Stimulated activated CD8-positive, alpha-beta memory T cell treated with anti-CD3 and anti-CD28 coated beads, Interleukin-12 subunit alpha, Interleukin-12 subunit beta, amount 100 ng/mL, for 24 hours (primary cell): ENCODE data around the gene ARFGEF2.
"Not testable (repeated sequence)": the region's sequence is repeated elsewhere in the genome, so short reads cannot be mapped to it uniquely, and the experiment has no call there.

Experiments used
- DNase-seq: peaks from one replicate; pipeline ENCODE4 v3.0.0-alpha.2; 2020; ENCODE audit errors: extremely low read depth

Gene ARFGEF2

DNA sequence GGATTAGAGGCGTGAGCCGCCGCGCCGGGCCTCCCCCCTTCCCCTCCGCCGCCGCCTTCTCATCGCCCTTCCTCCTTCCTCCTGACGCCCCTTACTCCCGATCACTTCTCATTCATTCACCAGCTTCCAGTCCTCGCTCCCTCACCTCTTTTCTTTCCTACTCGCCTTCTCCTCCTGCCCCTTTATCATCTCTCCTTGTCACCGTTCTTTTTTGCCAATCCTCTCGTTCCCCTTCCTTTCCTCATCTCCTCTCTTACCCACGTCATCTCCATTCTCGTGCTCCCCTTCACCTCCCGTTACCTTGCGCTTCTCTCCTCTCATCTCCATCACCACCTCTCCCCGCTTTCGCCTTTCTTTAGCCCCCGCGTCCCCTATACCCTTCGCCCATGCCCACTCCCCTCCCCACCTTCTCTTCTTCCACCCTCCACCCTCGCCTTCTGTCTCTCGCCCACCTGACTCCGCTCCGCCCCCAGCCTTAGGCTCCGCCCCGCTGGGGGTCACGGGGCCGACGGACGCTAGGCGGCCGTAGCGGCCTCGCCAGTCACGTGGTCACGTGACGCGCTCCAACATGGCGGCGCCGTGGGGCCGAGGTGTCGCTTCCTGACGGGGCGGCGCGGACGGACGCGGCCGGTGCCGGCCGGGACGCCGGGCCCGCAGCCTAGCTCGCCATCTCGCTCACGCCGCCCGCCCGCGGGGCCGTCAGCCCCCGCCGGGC is at the start of gene ARFGEF2:
ARFGEF2 (plus strand) TSS at position 544 of the 715 bp plus-strand sequence. CDS start 179 bp downstream, outside the sequence.
- DNase-seq = peak; percentile 78

DNA sequence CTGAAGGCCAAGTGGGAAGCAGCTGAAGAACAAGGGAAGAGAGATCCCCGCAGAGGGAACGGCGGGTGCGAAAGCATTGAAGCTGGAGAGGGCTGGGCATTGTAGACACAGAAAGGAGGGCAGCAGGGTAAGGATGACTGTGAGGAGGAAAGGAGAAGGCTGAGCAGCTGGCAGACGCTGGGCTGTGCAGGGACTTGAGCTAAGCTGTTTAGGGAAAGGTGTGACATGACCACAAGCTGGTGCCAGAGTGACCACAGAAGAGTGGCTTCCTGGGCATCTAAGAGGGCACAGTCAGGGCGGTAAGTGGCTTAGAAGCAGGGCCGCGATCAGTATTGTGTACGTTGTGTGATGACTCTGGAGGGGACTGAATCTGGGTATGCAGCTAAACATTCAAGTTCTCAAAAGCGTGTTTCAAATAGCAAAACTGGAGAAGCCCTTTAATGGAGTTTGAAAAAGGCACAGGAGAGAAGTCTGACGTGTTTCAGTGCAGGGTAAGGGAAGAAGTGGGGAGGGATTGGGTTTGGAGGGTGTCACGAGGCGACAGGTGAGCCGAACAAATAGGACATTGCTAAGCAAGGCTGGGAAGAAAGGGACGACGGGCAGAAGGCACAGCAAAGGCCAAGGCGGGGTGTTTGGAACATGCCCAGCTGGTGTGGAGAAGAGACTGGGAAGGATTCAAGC is 46.1 kb upstream of the ARFGEF2 start:
- DNase-seq = no peak

DNA sequence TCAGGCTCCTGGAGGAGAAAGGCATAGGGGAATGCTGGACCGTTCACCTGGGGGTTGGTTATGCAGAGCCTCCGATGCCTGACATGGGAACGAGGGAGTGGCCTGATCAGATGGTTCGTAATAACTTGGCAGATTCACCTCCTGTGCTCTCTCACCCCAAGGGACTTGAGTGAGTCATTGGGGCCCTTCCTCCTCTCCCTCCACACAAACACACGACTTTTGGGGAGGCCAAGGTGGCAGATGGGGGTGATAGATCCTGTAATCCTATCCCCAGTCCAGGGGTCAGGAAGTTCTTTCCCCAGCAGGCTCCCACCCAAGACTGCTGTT is 45.6 kb upstream of the ARFGEF2 start:
- no peak for DNase-seq

DNA sequence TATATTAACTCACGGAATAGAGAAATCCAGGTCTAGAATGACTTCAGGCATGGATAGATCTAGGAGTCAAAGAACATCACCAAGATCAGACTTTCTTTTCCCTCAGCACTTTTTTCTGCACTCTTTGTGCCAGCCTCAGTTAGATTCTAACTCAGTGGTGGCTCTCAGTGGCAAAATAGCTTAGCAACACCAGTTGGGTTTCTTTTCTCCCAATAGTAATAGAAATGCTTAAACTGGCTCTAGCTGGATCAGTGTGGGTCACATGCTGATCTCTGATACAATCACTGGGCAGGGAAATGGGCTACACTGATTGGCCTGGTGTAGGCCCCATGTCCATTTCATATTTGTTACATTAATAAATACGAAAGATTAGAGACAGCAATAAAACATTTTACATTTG is 44.2 kb upstream of the ARFGEF2 start:
- DNase-seq = no peak

DNA sequence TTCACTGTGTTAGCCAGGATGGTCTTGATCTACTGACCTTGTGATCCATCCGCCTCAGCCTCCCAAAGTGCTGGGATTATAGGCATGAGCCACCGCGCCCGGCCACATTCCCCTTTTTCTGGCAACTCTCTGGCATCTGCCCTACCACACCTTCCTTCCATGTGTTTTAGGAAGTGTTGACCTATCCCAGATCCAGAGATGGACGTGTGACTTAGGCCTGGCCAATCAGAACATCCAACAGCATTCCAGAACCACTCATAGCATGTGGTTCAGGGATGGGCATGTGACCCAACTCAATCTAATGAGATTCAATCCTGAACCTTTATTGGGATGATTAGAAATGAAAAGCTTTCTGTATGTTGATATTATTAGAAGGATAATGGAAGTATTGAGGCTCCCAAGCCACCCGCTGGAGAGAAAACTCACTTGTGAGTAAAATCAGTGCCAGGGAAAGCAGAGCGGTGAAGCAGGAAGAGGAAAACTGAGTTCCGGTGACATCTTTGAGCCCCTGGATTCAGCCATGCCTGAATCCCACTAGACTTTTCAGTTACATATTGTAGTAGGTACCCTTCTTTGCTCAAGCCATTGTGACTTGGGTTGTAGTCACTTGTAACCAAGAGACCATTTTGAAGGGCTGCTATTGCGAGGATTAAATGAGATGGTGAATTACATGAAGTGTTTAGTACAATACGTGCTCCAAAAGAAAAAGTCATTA is 42.8 kb upstream of the ARFGEF2 start:
- DNase-seq = no peak

DNA sequence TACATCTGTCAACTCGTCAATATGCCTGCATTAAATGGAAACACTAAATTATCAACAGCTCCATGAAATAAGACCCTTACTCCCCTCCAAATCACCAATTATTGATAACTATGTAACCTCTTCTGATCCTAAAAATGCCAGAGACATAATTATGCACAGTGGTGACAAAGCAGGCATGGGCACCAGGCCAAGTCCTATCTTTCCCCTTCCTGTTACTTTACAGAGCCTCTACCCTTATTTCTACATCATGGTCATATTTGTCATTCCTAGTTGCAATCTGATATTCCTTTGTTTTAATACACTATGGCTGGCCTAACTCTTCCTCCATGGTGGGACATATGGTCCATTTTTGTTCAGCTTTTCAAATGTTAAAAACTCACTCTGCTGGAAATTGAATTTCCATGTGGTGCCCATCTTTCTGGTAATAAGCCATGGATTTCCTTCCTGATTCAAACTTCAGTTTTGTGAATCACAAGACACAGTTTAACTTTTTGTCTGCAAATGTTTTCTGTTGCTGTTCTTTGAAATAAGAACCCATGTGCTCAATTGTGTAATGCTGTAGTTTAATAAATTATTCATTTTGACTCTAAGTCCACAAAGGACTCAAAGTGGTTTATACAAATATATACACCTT is 41.8 kb upstream of the ARFGEF2 start:
- no peak for DNase-seq

DNA sequence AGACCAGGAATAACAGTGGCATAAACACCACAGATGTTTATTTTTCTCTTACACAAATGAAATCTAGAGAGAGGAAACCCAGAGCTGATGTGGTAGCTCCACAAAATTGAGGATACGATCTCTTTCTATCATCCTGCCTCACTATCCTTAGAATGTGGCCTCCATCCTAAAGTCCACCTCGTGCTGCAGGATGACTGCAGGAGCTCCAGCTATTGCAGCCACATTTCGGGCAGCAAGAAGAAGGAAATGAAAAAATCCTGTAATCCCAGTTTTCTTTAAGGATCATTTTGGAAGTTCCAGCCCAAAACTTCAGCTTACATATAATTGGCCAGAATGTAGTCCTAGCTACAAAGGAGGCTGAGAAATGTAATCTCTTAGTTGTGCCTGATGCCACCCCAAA is 41.2 kb upstream of the ARFGEF2 start:
- DNase-seq = no peak

DNA sequence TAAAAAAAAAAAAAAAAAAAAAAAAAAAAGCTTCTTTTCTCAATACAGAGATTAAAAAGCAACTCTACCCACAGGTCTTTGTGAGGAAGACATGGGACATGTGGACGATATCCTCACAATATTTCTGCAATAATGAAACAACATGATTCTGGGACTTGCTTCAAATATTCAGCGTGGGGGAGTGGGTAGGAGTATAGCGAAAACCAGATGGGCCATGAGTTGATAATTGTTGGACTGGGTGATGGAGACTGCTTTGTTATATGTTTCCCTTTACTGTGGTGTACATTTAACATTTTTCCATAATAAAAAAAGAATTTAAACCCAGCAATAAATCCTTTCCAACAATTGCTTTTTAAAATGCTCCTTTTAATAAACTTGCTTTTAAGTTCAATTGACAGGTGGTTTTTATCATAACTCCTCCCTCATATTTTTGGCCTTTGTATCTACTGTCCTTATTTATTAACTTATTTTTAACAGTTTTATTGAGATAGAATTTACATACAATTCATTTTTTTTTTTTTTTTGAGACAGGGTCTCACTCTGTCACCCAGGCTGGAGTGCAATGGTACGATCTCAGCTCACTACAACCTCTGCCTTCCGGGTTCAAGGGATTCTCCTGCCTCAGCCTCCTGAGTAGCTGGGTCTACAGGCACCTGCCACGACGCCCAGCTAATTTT is 40.4 kb upstream of the ARFGEF2 start:
- no peak for DNase-seq

DNA sequence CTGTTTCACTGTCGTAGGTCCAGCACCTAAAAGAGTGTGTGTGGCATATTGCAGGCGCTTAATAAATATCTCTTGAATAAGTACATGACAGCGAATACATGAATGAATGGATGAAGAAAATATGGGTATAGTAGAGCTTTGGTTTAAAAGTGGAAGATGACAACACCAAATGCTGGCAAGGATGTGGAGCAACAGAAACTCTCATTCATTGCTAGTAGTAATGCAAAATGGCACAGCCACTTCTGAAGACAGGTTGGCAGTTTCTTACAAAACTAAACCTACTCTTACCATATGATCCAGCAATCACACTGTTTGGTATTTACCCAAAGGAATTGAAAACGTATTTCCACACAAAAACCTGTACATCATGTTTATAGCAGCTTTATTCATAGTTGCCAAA is 36.3 kb upstream of the ARFGEF2 start:
- DNase-seq = no peak

DNA sequence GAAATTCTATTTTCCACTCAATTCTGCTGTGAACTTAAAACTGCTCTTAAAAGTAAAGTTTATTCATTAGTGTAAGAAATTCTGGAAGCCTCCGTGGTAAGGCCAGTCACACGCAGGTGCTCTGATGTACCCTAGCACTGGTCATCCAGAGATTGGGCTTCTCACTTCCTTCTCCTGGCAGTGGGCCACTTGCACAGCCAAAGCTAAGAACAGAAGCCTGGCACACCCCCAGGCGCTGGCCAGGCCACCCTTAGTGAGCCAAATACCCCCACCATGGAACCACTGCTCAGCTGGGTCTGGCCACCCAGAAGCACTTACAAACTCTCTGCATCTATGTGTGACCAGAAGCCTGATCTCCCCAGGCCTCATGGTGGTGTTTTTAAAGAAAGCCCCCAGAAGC is 35.3 kb upstream of the ARFGEF2 start:
- no peak for DNase-seq

DNA sequence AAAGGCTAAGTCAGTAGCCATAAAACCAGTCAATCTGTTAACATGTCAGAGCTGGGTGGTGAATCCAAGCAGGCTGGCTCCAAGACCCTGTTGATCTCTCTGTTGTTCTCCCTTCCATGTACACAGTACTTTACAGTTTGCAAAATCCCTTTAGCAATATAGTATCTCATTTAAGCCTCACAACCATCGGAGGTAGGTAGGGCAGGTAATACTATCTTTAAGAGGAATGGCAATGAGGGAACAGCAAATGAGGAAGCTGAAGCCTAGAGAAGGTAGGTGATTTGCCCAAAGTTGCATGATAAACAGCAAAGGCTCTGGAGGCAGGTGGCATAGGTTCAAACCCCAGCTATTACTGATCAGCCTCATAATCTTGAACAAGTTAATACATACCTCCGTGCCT is 34.7 kb upstream of the ARFGEF2 start:
- no peak for DNase-seq

DNA sequence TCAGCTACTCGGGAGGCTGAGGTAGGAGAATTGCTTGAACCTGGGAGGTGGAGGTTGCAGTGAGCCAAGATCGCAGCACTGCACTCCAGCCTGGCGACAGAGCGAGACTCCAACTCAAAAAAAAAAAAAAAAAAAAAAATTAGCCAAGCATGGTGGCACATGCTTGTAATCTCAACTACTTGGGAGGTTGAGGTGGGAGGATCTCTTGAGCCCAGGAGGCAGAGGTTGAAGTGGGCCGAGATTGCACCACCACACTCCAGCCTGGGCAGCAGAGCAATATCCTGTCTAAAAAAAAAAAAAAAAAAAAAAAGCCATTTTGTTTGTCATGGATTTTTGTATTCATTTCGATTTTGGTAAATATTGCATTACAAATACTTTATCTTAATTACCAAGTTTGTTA is 33.0 kb upstream of the ARFGEF2 start:
- not testable (repeated sequence) for DNase-seq

DNA sequence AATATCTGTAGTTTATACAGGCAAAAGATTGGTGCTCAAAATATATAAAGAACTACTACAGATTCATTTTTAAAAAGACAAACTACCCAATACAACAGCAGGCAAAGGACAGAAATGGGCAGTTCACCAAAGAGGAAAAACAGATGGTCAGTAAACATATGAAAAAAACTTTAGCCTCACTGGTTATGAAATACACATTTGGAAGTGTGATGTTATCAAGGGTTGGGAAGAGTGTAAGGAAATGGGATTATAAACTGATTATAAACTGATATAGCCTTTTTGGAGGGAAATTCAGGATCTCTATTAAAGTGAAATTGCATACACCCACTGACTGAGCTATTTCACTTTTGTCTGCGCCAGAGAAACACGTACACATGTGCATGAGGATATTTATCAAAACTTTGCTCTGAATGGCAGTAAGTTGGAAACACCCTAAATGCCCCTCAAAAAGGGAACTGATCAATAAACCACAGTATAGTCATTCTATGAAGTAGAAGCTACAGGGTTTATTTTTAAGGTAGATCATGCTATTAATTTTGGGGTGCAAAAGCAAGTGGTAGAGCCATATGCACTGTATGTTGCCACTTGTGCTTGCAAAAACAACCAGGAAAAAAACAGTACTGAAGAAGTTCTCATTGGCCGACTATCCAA is 32.2 kb upstream of the ARFGEF2 start:
- no peak for DNase-seq

DNA sequence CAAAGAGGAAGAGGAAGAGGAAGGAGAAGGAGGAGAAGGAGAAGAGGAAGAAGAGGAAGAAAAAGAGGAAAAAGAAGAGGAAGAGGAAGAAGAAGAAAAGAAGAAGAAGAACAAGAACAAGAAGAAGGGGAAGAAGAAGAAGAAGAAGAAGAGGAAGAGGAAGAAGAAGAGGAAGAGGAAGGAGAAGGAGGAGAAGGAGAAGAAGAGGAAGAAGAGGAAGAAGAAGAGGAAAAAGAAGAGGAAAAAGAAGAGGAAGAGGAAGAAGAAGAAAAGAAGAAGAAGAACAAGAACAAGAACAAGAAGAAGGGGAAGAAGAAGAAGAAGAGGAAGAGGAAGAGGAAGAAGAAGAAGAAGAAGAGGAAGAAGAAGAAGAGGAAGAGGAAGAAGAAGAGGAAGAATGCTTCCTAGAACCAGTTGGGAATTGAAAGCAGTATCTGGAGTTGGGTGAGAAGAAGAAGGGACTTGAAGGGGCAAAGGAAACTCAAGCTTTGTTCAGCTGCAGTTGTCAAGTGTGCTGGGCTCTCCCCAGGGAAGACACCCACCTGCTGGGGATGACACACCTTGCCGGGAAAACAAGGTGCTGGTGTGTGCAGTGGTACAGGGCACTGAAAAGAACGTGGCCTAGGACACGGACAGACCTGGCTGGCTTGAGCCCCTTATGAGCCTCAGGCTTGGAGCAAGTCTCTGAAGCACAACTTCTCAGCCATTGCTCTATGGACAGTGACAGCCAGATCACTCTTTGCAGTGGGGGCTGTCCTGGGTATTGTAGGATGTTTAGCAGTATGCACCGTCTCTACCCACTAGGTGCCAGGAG is 30.1 kb upstream of the ARFGEF2 start:
- DNase-seq = no peak

DNA sequence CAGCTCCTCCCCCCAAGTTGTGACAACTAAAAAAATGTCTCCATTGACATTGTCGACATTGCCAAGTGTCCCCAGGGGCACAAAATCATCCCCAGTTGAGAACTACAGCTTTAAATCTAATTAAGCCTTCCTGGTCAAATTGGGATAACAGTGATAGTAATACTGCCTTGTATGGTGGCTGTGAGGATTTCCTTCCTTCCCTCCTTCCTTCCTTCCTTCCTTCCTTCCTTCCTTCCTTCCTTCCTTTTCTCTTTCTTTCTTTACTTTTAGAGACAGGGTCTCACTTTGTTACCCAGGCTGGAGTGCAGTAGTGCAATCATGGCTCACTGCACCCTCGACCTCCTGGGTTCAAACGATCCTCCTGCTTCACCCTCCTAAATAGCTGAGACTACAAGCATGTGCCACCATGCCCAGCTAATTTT is 29.5 kb upstream of the ARFGEF2 start:
- DNase-seq = no peak

DNA sequence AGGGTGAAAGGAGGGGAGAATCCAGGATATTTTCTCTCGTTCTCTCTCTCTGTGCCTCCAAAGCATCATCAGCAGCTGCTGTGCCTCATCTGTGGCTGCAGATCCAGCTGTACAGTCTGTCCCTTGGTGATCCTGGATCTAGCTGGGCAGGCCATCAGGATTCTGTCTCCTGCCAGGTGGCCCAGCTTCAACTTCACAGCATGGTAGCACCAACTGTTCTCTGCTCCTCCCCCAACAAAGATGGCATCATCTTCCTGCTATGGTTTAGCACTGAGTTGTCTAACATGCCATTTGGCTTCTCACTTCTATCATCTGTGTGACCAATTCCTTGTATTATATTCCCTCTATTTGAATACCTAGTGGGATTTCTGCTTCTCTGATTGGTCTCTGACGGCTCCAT is 28.6 kb upstream of the ARFGEF2 start:
- no peak for DNase-seq

DNA sequence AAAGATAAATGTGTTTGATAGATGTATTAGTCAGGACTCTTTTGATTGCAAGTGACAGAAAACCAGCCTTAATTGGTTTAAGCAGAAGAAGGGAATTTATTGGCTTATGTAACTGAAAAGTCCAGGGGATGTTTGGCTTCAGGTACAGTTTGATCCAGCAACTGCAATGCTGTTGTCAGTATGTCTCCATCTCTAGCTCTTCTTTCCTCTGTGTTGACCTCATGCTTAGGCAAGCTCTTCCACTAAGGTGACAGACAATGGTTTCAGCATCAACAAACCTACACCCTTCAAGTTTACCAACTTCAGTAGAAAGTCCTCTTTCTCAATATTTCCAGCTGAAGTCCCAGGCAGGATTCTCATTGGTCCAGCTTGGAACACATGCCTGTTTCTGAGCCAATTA is 28.1 kb upstream of the ARFGEF2 start:
- no peak for DNase-seq

DNA sequence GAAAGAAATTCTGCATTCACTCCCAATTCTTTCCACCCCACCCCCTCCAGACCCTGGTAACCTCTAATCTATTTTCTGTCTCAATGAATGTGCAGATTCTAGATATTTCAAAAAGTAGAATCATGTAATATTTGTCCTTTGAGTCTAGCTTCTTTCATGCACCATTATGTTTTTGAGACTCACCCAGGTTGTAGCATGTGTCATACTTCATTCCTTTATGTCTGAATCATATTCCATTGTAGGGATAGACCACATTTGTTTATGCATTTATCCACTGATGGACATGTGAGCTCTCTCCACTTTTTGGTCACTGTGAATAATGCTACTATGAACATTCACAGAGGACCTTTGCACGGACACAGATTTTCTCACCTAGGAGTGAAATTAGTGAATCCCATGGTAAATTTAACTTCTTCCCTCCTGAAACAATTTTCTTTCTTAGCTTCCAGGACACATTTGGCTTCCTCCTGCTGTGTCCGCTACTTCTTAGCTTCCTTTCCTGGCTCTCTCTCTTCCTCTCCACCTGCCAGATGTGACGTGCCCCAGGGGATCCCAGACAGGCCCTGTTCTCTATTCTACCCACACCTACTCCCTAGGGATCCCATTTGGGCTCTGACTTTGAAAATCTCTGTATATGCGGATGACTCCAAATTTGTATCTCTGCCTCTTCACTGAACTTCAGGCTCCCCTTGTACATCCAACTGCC is 24.1 kb upstream of the ARFGEF2 start:
- DNase-seq = no peak

DNA sequence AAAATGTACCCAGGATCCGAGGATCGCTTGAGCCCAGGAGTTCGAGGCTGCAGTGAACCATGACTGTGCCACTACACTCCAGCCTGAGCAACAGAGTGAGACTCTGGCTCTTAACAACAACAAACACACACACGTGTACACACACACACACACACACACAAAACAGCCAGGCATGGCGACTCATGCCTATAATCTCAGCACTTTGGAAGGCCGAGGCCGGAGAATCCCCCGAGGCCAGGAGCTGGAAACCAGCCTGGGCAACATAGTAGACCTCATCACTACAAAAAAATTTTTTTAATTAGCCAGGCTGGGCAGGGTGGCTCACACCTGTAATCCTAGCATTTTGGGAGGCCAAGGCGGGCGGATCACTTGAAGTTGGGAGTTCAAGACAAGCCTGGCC is 23.3 kb upstream of the ARFGEF2 start:
- DNase-seq = no peak

DNA sequence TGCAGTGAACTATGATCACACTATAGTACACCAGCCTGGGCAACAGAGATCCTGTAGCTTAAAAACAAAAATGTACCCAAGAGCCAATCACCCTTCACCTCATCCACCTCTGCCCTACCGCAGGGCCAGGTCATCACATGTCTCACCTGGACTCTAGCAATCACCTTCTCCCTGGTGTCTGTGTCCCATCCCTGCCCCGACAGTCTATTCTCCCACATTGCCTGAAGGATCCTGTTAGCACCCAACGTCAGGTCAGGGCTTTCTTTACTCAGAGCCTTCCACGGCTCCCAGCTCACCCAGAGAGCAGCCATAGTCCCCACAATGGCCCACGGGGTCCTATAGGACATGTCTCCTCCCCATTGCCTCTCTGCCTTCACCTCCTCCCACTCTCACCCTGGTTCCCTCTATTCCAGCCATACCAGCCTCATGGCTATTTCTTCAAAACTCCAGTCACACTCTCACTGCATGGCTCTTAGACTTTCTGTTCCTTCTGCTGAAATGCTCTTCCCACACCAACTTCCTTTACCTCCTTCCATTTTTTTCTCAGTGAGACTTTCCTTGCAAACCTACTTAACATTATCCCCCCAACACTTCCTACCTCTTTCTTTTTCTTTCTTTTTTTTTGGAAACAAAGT is 22.5 kb upstream of the ARFGEF2 start:
- no peak for DNase-seq
